NT2/D1 (cell line): ENCODE measurements around the gene LAPTM5.

Source experiments
- DNase-seq: peaks from one replicate; pipeline ENCODE4 v3.0.0-alpha.2; 2011; ENCODE audit warnings: low read depth, low spot score
- H3K27me3 ChIP-seq: 2 replicates; pipeline ENCODE4 v1.6.0; 2011; ENCODE audit warnings: mild to moderate bottlenecking; ENCODE audit not compliant: insufficient read length, insufficient read depth
- H3K36me3 ChIP-seq: 2 replicates; pipeline ENCODE4 v1.6.1; 2011; ENCODE audit warnings: mild to moderate bottlenecking, low read length, mixed read lengths; ENCODE audit not compliant: insufficient read depth, insufficient read length
- H3K4me1 ChIP-seq: 2 replicates; pipeline ENCODE4 v1.5.1; 2011; ENCODE audit not compliant: insufficient read depth, insufficient read length
- H3K4me3 ChIP-seq: 2 replicates; pipeline ENCODE4 v1.5.1; 2011; ENCODE audit warnings: low read depth; ENCODE audit not compliant: insufficient read length
- H3K9ac ChIP-seq: 2 replicates; pipeline ENCODE4 v1.6.0; 2011; ENCODE audit warnings: low read depth; ENCODE audit not compliant: insufficient read length
- H3K9me3 ChIP-seq: 2 replicates; pipeline ENCODE4 v1.5.1; 2011; ENCODE audit warnings: mild to moderate bottlenecking, low read length; ENCODE audit not compliant: insufficient read depth
- SUZ12 ChIP-seq: IDR thresholded peaks from 2 replicates; pipeline ENCODE4 v1.6.1; 2011; ENCODE audit not compliant: insufficient read length, insufficient read depth; ENCODE audit errors: extremely low read depth
- YY1 ChIP-seq: IDR thresholded peaks from 2 replicates; pipeline ENCODE4 v1.6.1; 2011; ENCODE audit not compliant: insufficient read length, insufficient read depth
- ZNF274 ChIP-seq: IDR thresholded peaks from 2 replicates; pipeline ENCODE4 v1.6.1; 2011; ENCODE audit warnings: mild to moderate bottlenecking, low read depth, low read length

Gene LAPTM5

GRCh38 chr1:30754684-30755171 lies 2.8 kb downstream of the LAPTM5 start:
- Histone ChIP-seq H3K4me3 (no peak overlapping the region), H3K4me1 (peaks cover 27% of the 10 kb centered on the region), H3K9ac (no peak overlapping the region)

GRCh38 chr1:30753660-30754123 lies 3.9 kb downstream of the LAPTM5 start:
- Histone ChIP-seq H3K9me3 (no peaks in the 10 kb centered on the region), H3K4me3 (no peak overlapping the region), H3K27me3 (no peaks in the 10 kb centered on the region), H3K9ac (no peak overlapping the region), H3K36me3 (no peaks in the 10 kb centered on the region), H3K4me1 (peaks cover 18% of the 10 kb centered on the region)
- no peak for DNase-seq
- TF ChIP-seq SUZ12 (no peak), YY1 (no peak), ZNF274 (no peak)

More at GRCh38 chr1:30754684-30755171, 2.8 kb downstream of the LAPTM5 start:
- no peaks in the 10 kb centered on the region for H3K27me3 ChIP-seq
- no peaks in the 10 kb centered on the region for H3K36me3 ChIP-seq
- DNase-seq = no peak
- TF ChIP-seq SUZ12 = no peak
- TF ChIP-seq ZNF274 = no peak
- no peak for TF ChIP-seq YY1
- H3K9me3 ChIP-seq = no peaks in the 10 kb centered on the region

- TF ChIP-seq ZNF274 = no peak
- TF ChIP-seq SUZ12 = no peak
- no peak for TF ChIP-seq YY1
- no peaks in the 10 kb centered on the region for H3K27me3 ChIP-seq
- no peak overlapping the region for H3K4me3 ChIP-seq
- H3K9ac ChIP-seq = no peak overlapping the region
- H3K9me3 ChIP-seq = no peaks in the 10 kb centered on the region
- no peak for DNase-seq
- H3K36me3 ChIP-seq = no peaks in the 10 kb centered on the region
- peaks cover 18% of the 10 kb centered on the region for H3K4me1 ChIP-seq
These were observed 4.5 kb downstream of the LAPTM5 start for GRCh38 chr1:30753118-30753517.

- Histone ChIP-seq H3K4me3 (no peak overlapping the region), H3K36me3 (no peaks in the 10 kb centered on the region), H3K4me1 (peaks cover 18% of the 10 kb centered on the region), H3K9me3 (no peaks in the 10 kb centered on the region), H3K27me3 (no peaks in the 10 kb centered on the region), H3K9ac (no peak overlapping the region)
- no peak for DNase-seq
- TF ChIP-seq YY1 = no peak
- no peak for TF ChIP-seq SUZ12
- no peak for TF ChIP-seq ZNF274
These were observed 5.0 kb downstream of the LAPTM5 start for GRCh38 chr1:30752651-30752908.

GRCh38 chr1:30751830-30752650 lies 5.5 kb downstream of the LAPTM5 start:
- Histone ChIP-seq H3K27me3 (no peaks in the 10 kb centered on the region), H3K4me1 (peaks cover 22% of the 10 kb centered on the region), H3K9ac (no peak overlapping the region), H3K9me3 (no peaks in the 10 kb centered on the region), H3K36me3 (no peaks in the 10 kb centered on the region), H3K4me3 (no peak overlapping the region)
- TF ChIP-seq ZNF274 (no peak), SUZ12 (no peak), YY1 (no peak)
- no peak for DNase-seq

GRCh38 chr1:30750731-30751291 lies 6.8 kb downstream of the LAPTM5 start:
- H3K4me3 ChIP-seq = no peak overlapping the region
- TF ChIP-seq ZNF274 (no peak), YY1 (no peak), SUZ12 (no peak)
- DNase-seq = no peak
- no peaks in the 10 kb centered on the region for H3K27me3 ChIP-seq
- peaks cover 31% of the 10 kb centered on the region for H3K4me1 ChIP-seq
- H3K9me3 ChIP-seq = no peaks in the 10 kb centered on the region
- H3K9ac ChIP-seq = no peak overlapping the region
- H3K36me3 ChIP-seq = no peaks in the 10 kb centered on the region
